GM21360 (cell line): Measurements from ENCODE around the gene PPM1E.
"Not testable (repeated sequence)": the region's sequence is repeated elsewhere in the genome, so short reads cannot be mapped to it uniquely, and the experiment has no call there.

ENCODE experiments used
- ATAC-seq: cut with Tn5 transposase; IDR thresholded peaks from one replicate; pipeline ENCODE4 v1.9.1; 2021; ENCODE audit warnings: mild to moderate bottlenecking, moderate library complexity; ENCODE audit not compliant: unreplicated experiment

The PPM1E gene

GRCh38 chr17:58837699-58838098 lies 82.0 kb downstream of the PPM1E start:
- ATAC-seq, result no peak

- ATAC-seq, result no peak
Measured at GRCh38 chr17:58840820-58841612, 85.4 kb downstream of the PPM1E start.

- not testable (repeated sequence) for ATAC-seq
Measured at GRCh38 chr17:58846413-58846812, 90.8 kb downstream of the PPM1E start.

- ATAC-seq, result not testable (repeated sequence)
Measured at GRCh38 chr17:58850106-58850505, 94.5 kb downstream of the PPM1E start.

GRCh38 chr17:58865301-58865700 lies 109.6 kb downstream of the PPM1E start:
- no peak for ATAC-seq

- ATAC-seq, result no peak
Measured at GRCh38 chr17:58870747-58871146, 115.1 kb downstream of the PPM1E start.

- no peak for ATAC-seq
Measured at GRCh38 chr17:58873926-58874325, 118.3 kb downstream of the PPM1E start.

- ATAC-seq, result no peak
Measured at GRCh38 chr17:58875261-58875660, 119.6 kb downstream of the PPM1E start.

- ATAC-seq, result no peak
Measured at GRCh38 chr17:58884161-58884560, 128.5 kb downstream of the PPM1E start.

- ATAC-seq, result no peak
Measured at GRCh38 chr17:58886514-58886913, 130.9 kb downstream of the PPM1E start.

GRCh38 chr17:58889928-58890327 lies 134.3 kb downstream of the PPM1E start:
- no peak for ATAC-seq

GRCh38 chr17:58899191-58899590 lies 143.5 kb downstream of the PPM1E start:
- no peak for ATAC-seq

- no peak for ATAC-seq
Measured at GRCh38 chr17:58902322-58902721, 146.7 kb downstream of the PPM1E start.

GRCh38 chr17:58911741-58912343 lies 156.2 kb downstream of the PPM1E start:
- ATAC-seq, result no peak

GRCh38 chr17:58913552-58913951 lies 157.9 kb downstream of the PPM1E start:
- ATAC-seq, result no peak

GRCh38 chr17:58913971-58914769 lies 158.5 kb downstream of the PPM1E start:
- no peak for ATAC-seq

GRCh38 chr17:58917228-58917627 lies 161.6 kb downstream of the PPM1E start:
- no peak for ATAC-seq

- ATAC-seq, result no peak
Measured at GRCh38 chr17:58918072-58918471, 162.4 kb downstream of the PPM1E start.

GRCh38 chr17:58918884-58919283 lies 163.2 kb downstream of the PPM1E start:
- ATAC-seq, result no peak

GRCh38 chr17:58920773-58921172 lies 165.1 kb downstream of the PPM1E start:
- ATAC-seq, result no peak

GRCh38 chr17:58932956-58933355 lies 177.3 kb downstream of the PPM1E start:
- no peak for ATAC-seq

GRCh38 chr17:58936295-58936694 lies 180.6 kb downstream of the PPM1E start:
- ATAC-seq, result no peak
